ENCODE measurements around the gene NUDT3.
"Not testable (repeated sequence)": the region's sequence is repeated elsewhere in the genome, so short reads cannot be mapped to it uniquely, and the experiment has no call there.

NUDT3 gene

DNA sequence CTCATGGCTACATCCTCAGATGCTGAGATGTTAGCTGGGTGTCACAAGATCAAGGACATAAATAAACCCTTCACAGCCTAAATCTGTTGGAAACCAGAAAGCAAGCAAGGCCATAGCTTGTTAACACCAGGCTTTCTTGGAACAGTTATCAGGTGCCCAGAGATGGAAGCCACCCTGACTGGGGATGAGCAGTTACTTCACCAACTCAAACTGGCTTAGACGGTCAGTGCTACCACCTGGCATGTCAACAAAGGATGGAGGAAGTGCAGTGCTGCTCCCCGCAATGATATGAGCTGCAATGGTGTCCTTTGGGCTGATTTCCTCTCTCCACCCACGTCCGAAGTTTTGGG lies 114.7 kb downstream of the NUDT3 start:
- peaks cover 35 to 51% of the 10 kb centered on the region in 2 donors for H3K36me3 Mint-ChIP-seq
- no peaks in the 10 kb centered on the region for H3K9me3 Mint-ChIP-seq
- no peak overlapping the region for H3K4me3 Mint-ChIP-seq
- no peak for DNase-seq
- no peak for ATAC-seq (replicated peaks)
- peak overlapping the region; percentile 7 for H3K27ac Mint-ChIP-seq
- H3K27me3 Mint-ChIP-seq = no peaks in the 10 kb centered on the region
- H3K4me1 Mint-ChIP-seq = peaks cover 31 to 63% of the 10 kb centered on the region in 2 donors

DNA sequence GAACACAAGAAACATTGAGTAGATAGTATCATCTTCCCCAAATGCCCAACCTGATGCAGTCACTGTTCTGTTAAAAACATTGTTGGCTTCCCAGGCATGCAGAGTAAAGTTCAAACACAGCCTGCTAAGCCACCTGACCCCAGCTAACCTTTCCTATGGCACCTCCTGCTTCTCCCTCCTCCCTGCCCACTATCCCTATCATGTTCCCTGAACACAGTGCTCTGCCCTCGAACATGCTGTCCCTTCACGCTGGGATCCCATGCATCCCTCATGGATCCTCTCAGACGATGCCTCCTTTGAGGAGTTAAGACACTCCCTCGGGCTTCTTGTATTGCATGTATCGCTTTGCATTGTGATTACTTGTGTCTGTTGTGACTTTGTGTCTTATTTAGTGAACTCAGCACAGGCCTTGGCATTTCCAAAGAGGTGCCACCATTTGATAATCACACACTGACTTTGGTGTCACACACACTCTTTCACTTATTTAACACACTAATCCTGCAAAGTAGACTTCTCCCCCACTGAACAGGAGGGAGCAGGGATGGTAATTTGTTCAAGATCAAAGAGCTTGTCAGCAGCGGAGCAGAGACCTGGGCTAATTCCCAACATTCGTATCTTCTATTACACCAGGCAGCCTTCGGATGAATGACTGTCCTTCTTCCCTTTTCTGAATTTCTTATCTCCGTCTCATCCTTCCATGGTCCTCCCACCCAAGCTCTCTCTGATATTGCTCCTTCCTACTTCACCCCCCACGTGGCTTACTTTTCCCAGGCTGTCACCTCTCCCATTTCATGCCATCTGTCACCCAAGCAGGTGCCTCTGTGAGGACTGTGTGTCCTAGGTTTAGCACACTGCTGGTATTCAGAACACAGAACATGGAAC lies 115.3 kb downstream of the NUDT3 start:
- DNase-seq (no peak), ATAC-seq (replicated peaks) (no peak)
- Mint-ChIP-seq H3K4me3 (no peak overlapping the region), H3K27ac (peak overlapping the region; percentile 27), H3K9me3 (no peaks in the 10 kb centered on the region), H3K36me3 (peaks cover 35 to 48% of the 10 kb centered on the region in 2 donors), H3K27me3 (no peaks in the 10 kb centered on the region), H3K4me1 (peaks cover 36 to 69% of the 10 kb centered on the region in 2 donors)

DNA sequence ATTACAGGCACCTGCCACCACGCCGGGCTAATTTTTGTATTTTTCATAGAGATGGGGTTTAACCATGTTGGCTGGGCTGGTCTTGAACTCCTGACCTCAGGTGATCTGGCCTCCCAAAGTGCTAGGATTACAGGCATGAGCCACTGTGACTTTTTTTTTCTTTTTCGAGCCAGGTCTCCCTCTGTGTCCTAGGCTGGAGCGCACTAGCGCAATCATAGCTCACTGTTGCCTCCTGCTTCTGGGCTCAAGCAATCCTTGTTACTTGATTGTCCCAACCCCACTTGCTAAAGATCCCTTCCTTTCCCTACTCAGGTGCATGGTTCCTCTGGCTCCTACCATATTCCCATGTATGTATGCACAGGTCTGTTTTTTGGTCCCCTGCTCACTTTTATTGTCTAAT lies 116.3 kb downstream of the NUDT3 start:
- H3K36me3 Mint-ChIP-seq = peaks cover 29 to 38% of the 10 kb centered on the region in 2 donors
- H3K4me3 Mint-ChIP-seq = no peak overlapping the region
- no peak for DNase-seq
- no peak for ATAC-seq (replicated peaks)
- no peaks in the 10 kb centered on the region for H3K27me3 Mint-ChIP-seq
- H3K27ac Mint-ChIP-seq = peak overlapping the region; percentile 27
- no peaks in the 10 kb centered on the region for H3K9me3 Mint-ChIP-seq
- H3K4me1 Mint-ChIP-seq = peaks cover 37 to 66% of the 10 kb centered on the region in 2 donors

DNA sequence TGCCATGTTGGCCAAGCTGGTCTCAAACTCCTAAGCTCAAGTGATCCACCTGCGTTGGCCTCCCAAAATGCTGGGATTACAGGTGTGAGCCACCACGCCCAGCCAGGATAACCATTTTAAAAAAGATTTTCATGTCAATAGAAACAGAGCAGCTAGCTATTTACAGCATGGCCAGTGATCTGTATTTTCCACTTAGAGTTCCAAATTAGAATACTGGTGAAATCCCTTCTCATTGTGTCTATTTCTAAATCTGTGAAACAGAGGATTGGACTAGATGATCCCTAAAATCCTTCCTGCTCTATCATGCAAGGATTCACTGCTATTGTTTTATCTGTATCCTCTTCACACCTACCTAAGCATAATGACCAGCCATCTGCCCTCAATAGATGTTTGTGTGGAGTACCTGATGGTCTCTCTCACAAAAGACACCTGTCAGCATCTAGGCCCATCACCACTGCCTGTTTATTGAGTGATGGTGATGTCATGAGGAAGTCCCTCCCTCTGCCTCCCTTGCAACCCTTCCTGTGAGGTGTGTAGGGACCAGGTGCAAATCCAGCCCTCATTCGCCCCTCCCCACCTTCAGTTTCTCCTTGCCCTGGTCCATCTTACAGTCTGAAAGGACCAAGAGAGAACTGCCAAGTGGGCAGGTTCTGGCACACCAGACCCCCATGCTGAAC lies 117.2 kb downstream of the NUDT3 start:
- Mint-ChIP-seq H3K27ac (peak overlapping the region; percentile 89), H3K27me3 (no peaks in the 10 kb centered on the region), H3K4me1 (peaks cover 39 to 57% of the 10 kb centered on the region in 2 donors), H3K36me3 (peaks cover 20 to 29% of the 10 kb centered on the region in 2 donors), H3K9me3 (no peaks in the 10 kb centered on the region), H3K4me3 (peak overlapping the region in 1 of 2 donors; percentile 37)
- ATAC-seq (replicated peaks) = peak; percentile 61 to 71
- DNase-seq = no peak

DNA sequence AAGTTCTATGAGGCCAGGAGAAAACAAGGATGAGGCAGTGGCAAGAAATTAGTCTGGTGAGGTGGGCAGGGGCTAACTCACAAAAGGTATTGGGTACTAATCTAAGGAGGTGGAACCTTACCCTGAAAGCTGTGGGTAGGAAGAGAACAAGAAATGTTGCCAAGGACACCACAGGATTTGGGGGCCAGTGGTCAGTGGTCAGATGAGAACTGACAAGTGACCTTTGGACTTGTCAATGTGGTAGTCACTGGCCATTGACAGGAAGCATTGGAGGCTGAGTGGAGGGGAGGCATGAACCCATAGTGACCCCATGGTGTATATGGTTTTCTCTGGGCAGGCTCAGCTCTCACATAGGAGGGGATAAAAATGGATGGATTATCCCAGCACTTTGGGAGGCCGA lies 118.3 kb downstream of the NUDT3 start:
- peaks cover 34 to 54% of the 10 kb centered on the region in 2 donors for H3K4me1 Mint-ChIP-seq
- peaks cover 9 to 18% of the 10 kb centered on the region in 2 donors for H3K36me3 Mint-ChIP-seq
- no peaks in the 10 kb centered on the region for H3K27me3 Mint-ChIP-seq

DNA sequence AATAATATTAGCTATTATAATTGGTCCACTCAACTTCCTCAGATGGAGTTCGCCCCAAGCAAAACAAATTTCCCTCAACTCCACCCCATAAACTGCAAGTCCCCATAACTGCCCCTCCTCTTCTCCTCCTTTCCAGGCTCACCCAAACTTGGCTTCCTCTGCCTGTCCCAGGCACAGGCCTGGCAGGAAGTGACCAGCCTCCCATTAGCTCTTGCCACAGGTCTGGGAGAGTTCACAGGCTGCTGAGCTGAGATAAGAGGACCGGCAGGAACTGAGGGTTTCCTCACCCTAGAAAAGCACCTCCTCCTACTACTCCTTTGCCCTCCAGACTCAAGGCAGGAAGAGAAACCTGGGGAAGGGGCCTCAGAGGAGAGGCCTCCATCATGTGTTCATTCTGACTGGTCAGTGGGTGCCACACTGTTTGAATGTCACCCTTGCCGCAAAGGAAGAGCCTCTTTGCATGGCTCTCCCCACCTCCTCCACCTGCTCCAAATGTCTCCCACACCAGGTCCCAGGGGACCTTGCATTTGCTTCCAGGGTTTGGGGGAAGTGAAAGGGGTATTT lies 119.1 kb downstream of the NUDT3 start:
- peaks cover 5 to 11% of the 10 kb centered on the region in 2 donors for H3K36me3 Mint-ChIP-seq
- no peaks in the 10 kb centered on the region for H3K9me3 Mint-ChIP-seq
- H3K27ac Mint-ChIP-seq = peak overlapping the region; percentile 90
- no peaks in the 10 kb centered on the region for H3K27me3 Mint-ChIP-seq
- peak overlapping the region; percentile 65 to 81 for H3K4me3 Mint-ChIP-seq
- ATAC-seq (replicated peaks) (peak; percentile 68 to 73), DNase-seq (peak; percentile 61)
- peaks cover 32 to 53% of the 10 kb centered on the region in 2 donors for H3K4me1 Mint-ChIP-seq

More for the DNA sequence above, 118.3 kb downstream of the NUDT3 start:
- no peaks in the 10 kb centered on the region for H3K9me3 Mint-ChIP-seq
- H3K4me3 Mint-ChIP-seq = peak overlapping the region; percentile 0 to 81
- ATAC-seq (replicated peaks) (peak; percentile 2), DNase-seq (no peak)
- H3K27ac Mint-ChIP-seq = peak overlapping the region; percentile 7

DNA sequence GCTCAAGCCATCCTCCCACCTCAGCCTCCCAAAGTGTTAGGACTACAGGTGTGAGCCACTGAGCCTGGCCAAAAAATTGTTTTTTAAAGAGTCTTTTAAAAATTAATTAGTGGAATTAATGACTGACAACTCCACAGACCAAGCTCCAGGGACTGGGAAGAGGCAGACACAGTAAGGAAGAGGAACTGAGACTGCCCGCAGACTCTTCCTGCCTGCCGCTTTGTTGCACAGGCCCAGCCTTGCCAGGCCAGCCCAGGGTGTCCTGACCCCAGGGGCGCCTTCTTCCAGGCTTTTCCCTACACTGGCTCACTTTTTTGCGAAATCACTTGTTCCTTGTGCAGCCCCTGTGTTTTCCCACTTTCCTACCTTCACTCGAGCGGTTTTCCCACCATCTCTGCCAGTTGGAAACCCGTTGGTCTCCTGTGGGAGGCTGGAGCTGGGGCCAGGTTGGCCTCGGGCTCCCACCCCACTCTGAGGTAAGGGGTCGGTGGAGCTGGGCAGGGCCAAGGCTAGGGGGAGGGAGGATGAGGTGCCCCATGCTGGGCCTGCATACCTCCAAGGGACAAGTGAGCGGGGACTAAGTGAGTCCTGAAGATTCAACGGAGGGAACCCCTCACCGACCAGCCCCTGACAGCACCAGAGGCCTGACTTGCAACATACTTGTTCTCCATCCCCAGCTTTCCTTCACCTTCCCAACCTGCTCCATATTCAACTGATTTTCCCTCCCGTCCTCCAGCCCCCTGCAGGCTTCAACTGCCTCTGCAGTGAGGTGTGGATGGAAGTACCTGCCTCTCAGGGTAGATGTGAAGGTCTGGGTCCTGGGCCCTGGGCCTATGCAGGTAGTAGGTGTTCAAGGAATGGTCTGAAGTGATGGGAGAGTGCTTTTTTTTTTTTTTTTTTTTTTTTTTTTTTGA lies 120.2 kb downstream of the NUDT3 start:
- H3K36me3 Mint-ChIP-seq = peaks cover 3 to 9% of the 10 kb centered on the region in 2 donors
- DNase-seq (peak; percentile 21), ATAC-seq (replicated peaks) (peak; percentile 45 to 62)
- peaks cover 32 to 53% of the 10 kb centered on the region in 2 donors for H3K4me1 Mint-ChIP-seq
- no peak overlapping the region for H3K27ac Mint-ChIP-seq
- H3K4me3 Mint-ChIP-seq = peak overlapping the region; percentile 69 to 73
- no peaks in the 10 kb centered on the region for H3K9me3 Mint-ChIP-seq
- no peaks in the 10 kb centered on the region for H3K27me3 Mint-ChIP-seq

DNA sequence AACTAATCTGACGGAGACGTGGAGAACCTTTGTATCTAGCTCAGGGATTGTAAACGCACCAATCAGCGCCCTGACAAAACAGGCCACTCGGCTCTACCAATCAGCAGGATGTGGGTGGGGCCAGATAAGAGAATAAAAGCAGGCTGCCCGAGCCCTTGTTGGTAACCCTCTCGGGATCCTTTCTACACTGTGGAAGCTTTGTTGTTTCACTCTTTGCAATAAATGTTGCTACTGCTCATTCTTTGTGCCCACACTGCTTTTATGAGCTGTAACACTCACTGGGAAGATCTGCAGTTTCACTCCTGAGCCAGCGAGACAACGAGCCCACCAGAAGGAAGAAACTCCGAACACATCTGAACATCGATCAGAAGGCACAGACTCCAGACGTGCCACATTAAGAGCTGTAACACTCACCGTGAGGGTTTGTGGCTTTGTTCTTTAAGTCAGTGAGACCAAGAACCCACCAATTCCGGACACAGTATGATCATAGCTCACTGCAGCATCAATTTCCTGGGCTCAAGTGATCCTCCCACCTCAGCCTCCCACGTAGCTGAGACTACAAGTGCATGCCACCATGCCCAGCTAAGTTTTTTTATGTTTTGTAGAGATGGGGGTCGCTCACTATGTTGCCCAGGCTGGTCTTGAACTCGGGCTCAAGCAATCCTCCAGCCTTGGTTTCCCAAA lies 122.7 kb downstream of the NUDT3 start:
- H3K27me3 Mint-ChIP-seq; DNase-seq; H3K9me3 Mint-ChIP-seq; ATAC-seq (replicated peaks); H3K4me3 Mint-ChIP-seq: not testable (repeated sequence)
- H3K36me3 Mint-ChIP-seq = peaks cover 4 to 16% of the 10 kb centered on the region in 2 donors
- H3K4me1 Mint-ChIP-seq = peaks cover 23 to 36% of the 10 kb centered on the region in 2 donors
- peak overlapping the region; percentile 44 for H3K27ac Mint-ChIP-seq

DNA sequence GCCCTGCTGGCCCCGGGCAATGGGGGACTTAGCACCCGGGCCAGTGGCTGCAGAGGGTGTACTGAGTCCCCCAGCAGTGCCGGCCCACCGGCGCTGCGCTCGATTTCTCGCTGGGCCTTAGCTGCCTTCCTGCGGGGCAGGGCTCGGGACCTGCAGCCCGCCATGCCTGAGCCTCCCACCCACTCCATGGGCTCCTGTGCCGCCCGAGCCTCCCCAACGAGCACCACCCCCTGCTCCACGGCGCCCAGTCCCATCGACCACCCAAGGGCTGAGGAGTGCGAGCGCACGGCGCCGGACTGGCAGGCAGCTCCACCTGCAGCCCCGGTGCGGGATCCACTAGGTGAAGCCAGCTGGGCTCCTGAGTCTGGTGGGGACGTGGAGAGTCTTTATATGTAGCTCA lies 123.3 kb downstream of the NUDT3 start:
- peaks cover 18 to 29% of the 10 kb centered on the region in 2 donors for H3K4me1 Mint-ChIP-seq
- ATAC-seq (replicated peaks); DNase-seq; H3K27me3 Mint-ChIP-seq; H3K27ac Mint-ChIP-seq; H3K4me3 Mint-ChIP-seq; H3K9me3 Mint-ChIP-seq: not testable (repeated sequence)
- H3K36me3 Mint-ChIP-seq = peaks cover 4 to 14% of the 10 kb centered on the region in 2 donors

DNA sequence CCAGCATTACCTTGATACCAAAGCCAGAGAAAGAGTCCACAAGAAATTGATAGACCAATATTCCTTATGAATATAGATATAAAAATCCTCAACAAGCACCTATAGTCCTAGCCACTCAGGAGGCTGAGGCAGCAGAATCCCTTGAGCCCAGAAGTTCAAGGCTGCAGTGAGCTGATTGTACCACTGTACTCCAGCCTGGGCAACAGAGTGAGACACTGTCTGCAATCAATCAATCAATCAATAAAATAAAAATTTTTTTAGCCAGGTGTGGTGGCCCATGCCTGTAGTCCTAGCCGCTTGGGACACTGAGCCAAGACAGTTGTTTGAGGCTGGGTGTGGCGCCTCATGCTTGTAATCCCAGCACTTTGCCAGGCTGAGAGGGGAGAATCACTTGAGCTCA lies 124.7 kb downstream of the NUDT3 start:
- H3K27ac Mint-ChIP-seq = no peak overlapping the region
- peaks cover 10 to 16% of the 10 kb centered on the region in 2 donors for H3K4me1 Mint-ChIP-seq
- ATAC-seq (replicated peaks) (no peak), DNase-seq (no peak)
- H3K36me3 Mint-ChIP-seq = peaks cover 7 to 17% of the 10 kb centered on the region in 2 donors
- H3K27me3 Mint-ChIP-seq = no peaks in the 10 kb centered on the region
- peaks cover 0 to 5% of the 10 kb centered on the region in 2 donors for H3K9me3 Mint-ChIP-seq
- no peak overlapping the region for H3K4me3 Mint-ChIP-seq

DNA sequence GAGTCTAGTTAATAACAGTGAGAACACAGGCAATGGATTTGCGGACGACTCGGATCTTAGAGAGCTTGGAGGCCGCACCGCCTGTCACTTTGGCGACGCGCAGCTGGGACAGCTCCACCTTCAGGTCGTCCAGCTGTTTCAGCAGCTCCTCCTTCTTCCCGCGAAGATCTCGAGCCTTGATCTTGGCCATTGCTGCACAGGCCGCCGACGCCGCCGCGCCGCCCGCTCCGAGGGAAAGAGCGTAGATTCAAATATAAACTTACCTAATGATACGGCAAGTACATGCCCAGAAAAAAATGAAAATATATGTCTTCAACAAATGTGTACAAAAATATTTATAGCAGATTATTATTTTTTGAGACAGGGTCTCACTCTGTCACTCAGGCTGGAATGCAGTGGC lies 129.0 kb downstream of the NUDT3 start:
- DNase-seq; H3K9me3 Mint-ChIP-seq; H3K4me3 Mint-ChIP-seq; H3K27ac Mint-ChIP-seq; ATAC-seq (replicated peaks); H3K27me3 Mint-ChIP-seq; H3K4me1 Mint-ChIP-seq: not testable (repeated sequence)
- H3K36me3 Mint-ChIP-seq = peaks cover 11 to 21% of the 10 kb centered on the region in 2 donors

DNA sequence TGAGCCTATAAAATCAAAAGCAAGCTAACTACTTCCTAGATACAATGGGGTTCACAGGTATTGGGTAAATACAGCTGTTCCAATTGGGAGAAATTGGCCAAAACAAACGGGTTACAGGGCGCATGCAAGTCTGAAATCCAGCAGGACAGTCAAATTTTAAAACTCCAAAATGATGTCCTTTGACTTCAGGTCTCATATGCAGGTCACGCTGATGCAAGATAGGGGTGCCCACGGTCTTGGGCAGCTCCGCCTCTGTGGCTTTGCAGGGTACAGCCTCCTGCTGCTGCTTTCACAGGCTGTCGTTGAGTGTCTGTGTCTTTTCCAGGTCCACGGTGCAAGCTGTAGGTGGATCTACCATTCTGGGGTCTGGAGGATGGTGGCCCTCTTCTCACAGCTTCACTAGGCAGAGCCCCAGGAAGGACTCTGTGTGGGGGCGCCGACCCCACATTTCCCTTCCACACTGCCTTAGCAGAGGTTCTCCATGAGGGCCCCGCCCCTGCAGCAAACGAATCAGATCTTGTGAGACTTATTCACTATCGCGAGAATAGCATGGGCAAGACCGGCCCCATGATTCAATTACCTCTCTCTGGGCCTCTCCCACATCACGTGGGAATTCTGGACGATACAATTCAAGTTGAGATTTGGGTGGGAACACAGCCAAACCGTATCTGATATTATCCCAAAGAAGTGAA lies 131.7 kb downstream of the NUDT3 start:
- no peak overlapping the region for H3K27ac Mint-ChIP-seq
- H3K4me1 Mint-ChIP-seq = no peaks in the 10 kb centered on the region
- peaks cover 6 to 9% of the 10 kb centered on the region in 2 donors for H3K9me3 Mint-ChIP-seq
- no peak for DNase-seq
- no peaks in the 10 kb centered on the region for H3K27me3 Mint-ChIP-seq
- no peak overlapping the region for H3K4me3 Mint-ChIP-seq
- peaks cover 11 to 21% of the 10 kb centered on the region in 2 donors for H3K36me3 Mint-ChIP-seq
- ATAC-seq (replicated peaks) = no peak

All from stimulated activated naive B cell treated with anti-CD40 and anti-IgM and Interleukin-4, amounts not matched to agents 10 μg/mL and 1 μg/mL and 100 μg/mL, for 72 hours (primary cell).